DMS153 treated with DMSO at 0.1 percent for 48 hours (cell line): ENCODE data around the gene KIAA1549.
"Not testable (repeated sequence)": the region's sequence is repeated elsewhere in the genome, so short reads cannot be mapped to it uniquely, and the experiment has no call there.

Experiments used
- DNase-seq: peaks from one replicate; lab custom pipeline; 2025; ENCODE audit not compliant: unreplicated experiment; lab: John Stamatoyannopoulos, UW

KIAA1549 gene

DNA sequence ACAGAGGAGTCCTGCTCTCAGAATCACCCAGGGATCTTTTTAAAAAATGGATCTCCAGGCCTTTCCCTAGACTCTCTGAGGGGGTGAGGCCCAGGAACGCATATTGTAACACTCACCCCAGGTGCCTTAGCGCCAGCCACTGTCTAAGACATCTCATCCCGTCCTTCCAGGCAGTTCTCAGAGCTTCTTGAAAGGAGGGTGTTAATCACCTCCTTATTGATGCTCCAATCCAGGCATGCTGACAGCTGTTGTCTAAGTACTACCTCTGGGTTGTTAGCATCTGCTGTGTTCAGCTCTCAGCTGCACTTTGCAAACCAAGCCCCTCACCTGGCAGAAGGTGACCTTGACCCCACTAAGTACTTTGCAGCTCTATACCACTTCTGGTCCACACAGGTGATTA lies 36.0 kb downstream of the KIAA1549 start:
- no peak for DNase-seq

DNA sequence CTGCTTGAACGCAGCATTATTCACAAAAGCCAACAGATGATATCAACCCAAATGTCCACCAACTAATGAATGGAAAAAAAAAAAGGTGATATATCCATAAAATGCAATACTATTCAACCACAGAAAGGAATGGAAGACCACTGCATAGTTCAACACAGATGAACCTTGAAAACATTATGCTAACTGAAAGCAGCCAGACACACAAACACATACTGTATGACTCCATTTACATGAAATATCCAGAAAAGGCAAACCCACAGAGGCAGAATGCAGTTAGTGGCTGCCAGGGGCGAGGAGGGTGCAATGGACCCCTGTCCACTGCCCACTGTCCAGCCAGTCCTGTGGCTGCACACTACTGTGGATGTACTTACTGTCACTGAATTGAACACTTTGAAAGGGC lies 36.6 kb downstream of the KIAA1549 start:
- DNase-seq: no peak

DNA sequence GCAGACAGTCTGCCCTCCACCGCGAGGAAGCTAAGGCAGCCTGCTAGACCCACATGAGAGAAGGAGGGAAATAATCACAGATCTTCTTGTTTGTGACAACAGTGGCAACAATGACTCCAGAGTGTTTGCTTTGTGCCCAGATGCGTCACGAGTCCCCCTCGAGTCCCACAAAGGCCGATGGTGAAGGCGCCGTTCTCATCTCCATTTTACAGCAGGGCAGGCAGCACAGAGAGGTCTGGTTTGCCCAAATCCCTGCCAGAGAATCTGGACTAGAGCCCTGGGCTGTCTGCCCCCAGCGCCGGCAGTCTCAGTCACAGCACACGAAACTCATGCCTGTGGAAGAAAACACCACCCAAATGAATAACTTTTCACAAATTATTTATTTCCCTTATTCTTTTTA lies 38.1 kb downstream of the KIAA1549 start:
- DNase-seq: no peak

- DNase-seq: no peak
These were observed 39.6 kb downstream of the KIAA1549 start for GRCh38 chr7:138941545-138941944.

DNA sequence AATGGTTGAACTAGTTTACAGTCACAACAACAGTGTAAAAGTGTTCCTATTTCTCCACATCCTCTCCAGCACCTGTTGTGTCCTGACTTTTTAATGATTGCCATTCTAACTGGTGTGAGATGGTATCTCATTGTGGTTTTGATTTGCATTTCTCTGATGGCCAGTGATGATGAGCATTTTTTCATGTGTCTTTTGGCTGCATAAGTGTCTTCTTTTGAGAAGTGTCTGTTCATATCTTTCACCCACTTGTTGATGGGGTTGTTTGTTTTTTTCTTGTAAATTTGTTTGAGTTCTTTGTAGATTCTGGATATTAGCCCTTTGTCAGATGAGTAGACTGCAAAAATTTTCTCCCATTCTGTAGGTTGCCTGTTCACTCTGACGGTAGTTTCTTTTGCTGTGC lies 40.6 kb downstream of the KIAA1549 start:
- not testable (repeated sequence) for DNase-seq

DNA sequence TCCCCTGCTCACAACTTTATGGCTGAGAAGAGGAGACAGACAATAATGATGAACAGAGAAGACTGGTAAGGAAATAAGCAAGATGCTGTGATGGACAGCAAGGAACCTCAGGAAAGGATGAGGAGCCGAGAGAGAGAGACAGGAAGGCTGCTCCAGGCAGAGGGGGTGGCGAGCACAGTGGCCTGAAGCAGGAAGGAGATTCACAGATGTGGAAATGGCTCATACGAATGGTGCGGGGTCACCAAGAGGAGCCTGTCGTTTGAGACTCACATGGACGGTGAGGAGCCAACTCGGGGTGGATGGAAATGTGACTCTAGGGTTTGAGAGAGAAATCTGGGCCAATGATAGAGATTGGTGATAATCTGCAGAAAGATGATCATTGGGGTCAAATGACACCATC lies 43.7 kb downstream of the KIAA1549 start:
- no peak for DNase-seq

GRCh38 chr7:138935465-138936011 lies 45.7 kb downstream of the KIAA1549 start:
- peak; percentile 36 for DNase-seq

DNA sequence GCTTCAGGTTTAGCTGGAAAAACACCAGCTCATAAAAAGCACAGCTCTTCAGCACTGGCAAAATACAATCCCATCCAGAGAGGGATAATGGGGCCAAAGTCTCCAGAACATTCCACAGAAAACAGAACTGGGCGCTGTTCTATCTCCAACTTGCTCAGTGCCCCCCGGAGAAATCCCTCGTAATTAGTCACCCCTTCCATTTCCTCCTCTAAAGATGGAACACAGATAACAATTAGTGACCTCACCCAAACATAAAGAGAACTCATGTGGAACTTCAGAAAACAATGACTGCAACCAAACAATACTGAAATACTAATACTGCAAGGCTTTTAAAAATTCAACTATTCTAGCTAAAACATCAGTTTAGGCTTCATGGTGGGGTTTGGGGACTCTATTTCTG lies 46.3 kb downstream of the KIAA1549 start:
- DNase-seq: no peak

GRCh38 chr7:138934367-138934766 lies 46.8 kb downstream of the KIAA1549 start:
- no peak for DNase-seq

DNA sequence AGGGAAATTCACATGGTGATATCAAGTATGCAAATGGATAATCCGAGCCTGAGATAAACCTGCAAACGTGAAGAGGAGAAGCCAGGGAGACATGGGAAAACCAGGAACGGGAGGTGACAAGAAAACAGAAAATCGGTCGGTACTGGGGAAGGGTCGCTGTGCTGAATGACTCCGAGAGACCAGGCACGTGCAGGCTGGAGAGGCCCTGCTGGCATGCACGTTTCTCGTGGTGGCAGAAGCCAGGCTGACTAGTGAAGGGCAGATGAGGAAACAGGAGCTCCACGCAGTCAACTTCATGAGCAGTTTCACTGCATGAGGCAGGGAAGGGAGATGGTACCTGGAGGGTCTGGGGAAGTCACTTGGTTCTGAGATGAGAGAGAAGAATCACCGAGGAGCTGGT lies 48.3 kb downstream of the KIAA1549 start:
- no peak for DNase-seq

DNA sequence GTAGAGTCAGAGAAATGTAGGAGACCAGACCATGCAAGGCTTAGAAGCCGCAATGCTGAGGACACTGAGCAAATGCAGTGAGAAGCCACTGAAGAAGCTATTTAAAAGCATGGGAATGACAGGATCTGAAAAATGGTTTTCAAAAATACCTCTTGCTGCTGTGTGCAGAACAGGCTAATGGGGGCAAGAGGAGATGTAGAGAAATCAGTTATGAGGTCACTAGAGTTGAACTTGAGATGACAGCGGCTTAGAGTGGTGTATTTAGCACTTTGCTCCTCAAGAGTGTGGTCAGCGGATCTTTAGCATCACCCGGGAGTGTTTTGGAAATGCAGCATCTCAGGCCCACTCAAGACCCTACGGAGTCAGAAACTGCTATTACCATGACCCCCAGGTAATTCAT lies 48.8 kb downstream of the KIAA1549 start:
- DNase-seq: no peak

GRCh38 chr7:138929969-138930368 lies 51.2 kb downstream of the KIAA1549 start:
- no peak for DNase-seq

DNA sequence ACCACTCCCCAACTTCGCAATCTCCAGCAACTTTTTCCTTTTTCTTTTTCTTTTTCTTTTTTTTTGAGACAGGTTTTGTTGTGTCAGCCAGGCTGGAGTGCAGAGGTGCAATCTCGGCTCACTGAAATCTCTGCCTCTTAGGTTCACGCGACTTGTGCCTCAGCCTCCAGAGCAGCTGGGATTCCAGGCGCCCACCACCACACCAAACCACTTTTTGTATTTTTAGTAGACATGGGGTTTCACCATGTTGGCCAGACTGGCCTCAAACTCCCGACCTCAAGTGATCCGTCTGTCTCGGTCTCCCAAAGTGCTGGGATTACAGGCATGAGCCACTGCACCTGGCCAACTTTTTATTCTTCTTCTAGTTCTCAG lies 55.0 kb downstream of the KIAA1549 start:
- no peak for DNase-seq

DNA sequence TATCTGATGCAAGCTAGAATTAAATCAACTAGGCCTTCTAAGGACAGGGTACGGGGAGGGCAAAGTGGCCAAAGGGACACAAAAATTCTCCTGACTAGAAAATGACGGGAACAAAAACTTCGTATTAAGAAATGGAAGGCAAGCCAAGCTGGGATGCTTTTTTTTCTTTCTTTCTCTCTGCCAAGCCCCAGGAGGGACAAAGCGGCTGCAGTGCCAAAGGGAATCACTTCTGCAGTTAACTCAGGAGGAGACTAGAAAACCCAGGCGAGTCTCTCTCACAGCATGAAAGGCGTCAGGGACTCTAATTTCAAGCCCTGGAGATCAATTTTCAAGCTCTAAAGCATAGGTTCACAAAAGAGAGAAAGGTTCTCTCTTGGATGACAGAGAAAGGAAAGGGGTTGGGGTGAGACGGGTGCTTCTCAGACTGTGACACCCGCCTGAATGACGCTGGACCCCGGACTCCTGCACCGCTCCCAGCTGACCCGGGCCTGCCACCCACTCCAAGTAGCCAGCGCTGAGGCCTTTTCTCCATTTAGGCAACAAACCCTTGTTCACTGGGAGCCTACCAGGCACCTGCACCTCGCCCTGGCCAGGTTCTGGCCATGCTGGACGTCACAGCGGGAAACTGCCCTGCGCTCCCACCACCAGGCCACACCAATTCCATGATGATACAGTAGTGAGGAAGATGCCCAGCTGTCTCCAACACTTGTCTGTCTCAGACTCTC lies 56.5 kb downstream of the KIAA1549 start:
- no peak for DNase-seq

DNA sequence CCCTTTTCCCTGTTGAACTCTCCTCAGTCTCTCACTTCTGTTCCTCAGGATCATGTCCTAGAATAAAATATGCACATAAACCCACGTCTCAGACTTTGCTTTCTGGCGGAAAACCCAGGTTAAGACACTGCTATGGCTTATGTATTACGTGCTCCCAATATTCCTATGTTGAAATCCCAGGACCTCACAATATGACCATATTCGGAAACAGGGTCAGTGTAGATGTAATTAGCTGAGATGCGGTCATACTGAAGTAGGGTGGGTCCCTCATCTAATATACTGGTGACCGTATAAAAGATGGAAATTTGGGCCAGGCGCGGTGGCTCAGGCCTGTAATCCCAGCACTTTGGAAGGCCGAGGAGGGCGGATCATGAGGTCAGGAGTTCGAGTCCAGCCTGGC lies 59.9 kb downstream of the KIAA1549 start:
- no peak for DNase-seq

DNA sequence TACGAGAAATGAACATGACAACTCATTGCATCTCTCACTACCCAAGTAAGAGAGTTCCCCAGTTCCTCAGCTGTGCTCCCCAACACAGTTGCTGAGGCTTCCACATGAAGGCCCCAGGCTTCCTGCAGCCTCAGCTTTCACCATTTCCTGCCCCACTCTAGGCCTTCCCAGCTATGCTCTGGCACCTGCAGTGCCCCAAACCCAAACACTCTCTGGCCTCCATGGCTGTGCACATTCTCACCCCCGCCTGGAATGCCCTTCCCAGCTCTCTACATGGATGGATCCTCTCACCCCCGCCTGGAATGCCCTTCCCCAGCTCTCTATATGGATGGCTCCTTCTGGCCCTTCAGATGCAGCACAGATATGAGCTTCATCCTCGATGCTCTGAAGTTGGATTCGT lies 61.3 kb downstream of the KIAA1549 start:
- DNase-seq: no peak

DNA sequence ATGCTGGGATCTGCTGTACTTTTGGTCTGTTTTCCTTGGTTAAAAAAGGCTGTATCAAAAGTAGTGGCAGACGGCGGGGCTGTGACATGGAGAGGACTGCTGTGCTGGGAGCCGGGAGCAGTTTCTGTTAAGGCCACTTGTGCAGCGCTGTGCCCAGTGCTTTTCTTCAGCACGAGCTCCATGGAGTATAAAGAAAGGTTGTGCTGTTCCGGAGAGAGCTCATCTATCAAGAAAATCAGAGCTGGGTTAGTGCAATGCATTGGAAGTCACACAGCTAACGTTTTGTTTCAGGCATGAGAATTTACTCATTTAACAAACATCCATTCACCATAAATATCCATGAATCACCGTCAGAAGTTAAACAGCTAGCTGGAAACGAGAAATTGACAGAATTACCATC lies 62.0 kb downstream of the KIAA1549 start:
- DNase-seq: no peak

DNA sequence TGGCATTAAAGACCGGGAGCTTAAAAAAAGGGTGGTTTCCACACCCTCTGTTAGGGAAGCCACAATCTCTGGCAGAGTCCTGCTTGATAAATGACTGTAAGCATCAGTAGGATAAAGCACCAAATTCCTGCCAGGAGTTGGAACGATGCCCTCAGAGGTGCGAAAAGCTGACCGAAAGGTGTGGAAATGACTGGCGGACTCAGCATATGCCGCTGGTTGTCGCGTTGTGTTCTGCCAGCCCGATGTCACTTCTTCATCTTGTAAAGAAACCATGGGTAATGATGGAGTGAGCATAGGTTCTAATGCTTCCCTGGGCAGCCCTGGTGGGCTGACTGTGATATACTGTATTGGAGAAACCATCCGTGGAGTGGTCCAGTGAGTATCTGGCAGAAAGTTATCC lies 62.4 kb downstream of the KIAA1549 start:
- no peak for DNase-seq

DNA sequence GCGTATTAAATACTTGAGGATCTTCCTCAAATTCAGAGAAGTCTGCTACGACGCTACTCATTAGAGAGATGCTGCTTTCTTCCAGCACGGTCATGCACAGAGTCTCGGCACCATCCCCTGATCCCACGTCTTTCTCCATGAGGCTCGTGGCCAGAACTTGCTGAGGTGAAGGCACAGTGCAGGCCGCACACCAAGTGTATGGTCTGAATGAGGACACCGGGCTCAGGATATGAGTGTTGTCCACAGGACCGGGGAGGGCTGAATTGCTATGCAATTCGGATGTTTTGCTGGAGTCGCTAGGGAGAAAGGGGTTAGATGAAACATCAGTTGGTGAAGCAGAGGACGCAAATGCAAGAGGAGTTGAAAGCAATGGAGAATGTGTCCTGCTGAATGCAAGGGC lies 63.0 kb downstream of the KIAA1549 start:
- DNase-seq: no peak

DNA sequence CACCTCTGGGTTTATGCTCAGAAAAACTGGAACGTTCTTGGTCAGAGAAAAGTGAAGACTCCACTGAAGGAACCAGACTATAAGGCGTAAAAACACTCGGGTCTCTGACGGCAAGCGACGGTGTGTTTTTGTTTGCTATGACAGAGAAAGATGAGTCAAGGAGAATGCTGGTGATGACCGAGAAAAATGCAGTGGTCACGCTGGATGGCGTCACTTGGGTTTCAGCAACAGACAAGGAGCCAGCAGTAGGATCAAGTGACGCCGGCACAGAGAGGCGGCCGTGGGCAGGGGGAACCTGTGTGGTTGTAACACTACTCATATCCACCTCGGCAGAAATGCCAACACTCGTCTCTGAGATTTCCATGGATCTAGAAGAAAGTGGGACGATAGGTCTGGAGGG lies 63.4 kb downstream of the KIAA1549 start:
- no peak for DNase-seq

- DNase-seq: no peak
These were observed 64.5 kb downstream of the KIAA1549 start for GRCh38 chr7:138916731-138917130.

DNA sequence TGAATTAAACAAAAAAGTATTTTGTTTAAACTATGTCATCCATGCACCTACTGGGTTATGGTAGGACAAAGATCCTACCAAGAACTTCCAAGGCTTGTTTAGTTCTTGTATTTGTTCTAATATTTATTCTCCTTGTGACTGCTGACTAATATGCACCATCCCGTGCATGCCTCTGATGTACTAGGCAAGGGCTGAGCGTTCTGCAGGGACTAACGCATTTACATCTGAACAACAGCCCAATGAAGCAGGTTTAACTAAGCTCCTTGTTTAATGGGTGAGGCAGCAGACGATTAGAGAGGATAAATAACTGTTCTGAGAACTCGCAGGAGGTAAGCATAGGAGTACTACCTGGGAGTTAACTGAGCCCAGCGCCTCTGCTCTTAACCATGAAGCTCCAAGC lies 64.9 kb downstream of the KIAA1549 start:
- DNase-seq: no peak

GRCh38 chr7:138913783-138914182 lies 67.4 kb downstream of the KIAA1549 start:
- no peak for DNase-seq
